Brain microvascular endothelial cell (primary cell): ENCODE results near the gene GTF3C1.

Experiments used
- DNase-seq: peaks from one replicate; pipeline ENCODE4 v3.0.0-alpha.2; 2020
- H3K27ac ChIP-seq: fragments of 250-450 bp; sonication (Bioruptor Pico); 2 replicates; pipeline ENCODE4 v1.5.1; 2020; ENCODE audit warnings: mild to moderate bottlenecking, moderate library complexity
- H3K27me3 ChIP-seq: fragments of 250-450 bp; sonication (Bioruptor Pico); replicated peaks from 2 replicates; pipeline ENCODE4 v1.5.1; 2020; ENCODE audit warnings: mild to moderate bottlenecking
- H3K36me3 ChIP-seq: fragments of 250-450 bp; sonication (Bioruptor Pico); replicated peaks from 2 replicates; pipeline ENCODE4 v1.5.1; 2020; ENCODE audit warnings: mild to moderate bottlenecking
- H3K4me3 ChIP-seq: 2 replicates; pipeline ENCODE4 v1.5.1; 2011; ENCODE audit warnings: low read depth, mild to moderate bottlenecking, control low read depth, low read length, moderate library complexity
- CTCF ChIP-seq: IDR thresholded peaks from 2 replicates; pipeline ENCODE4 v1.5.1; 2011; ENCODE audit warnings: low read depth, mild to moderate bottlenecking, moderate library complexity, low read length, control low read depth, inconsistent platforms; ENCODE audit errors: missing control alignments
- in situ Hi-C: cut with HindIII; loops from 2 replicates; pipeline ENCODE4 v1.10.0; 2017; ENCODE audit warnings: low sequenced_read_pairs, low pct_ligation_motif_present

GTF3C1 gene

GRCh38 chr16:27529962-27530361, 19.8 kb downstream of the GTF3C1 start:
- no peak overlapping the region for H3K4me3 ChIP-seq
- no peak for TF ChIP-seq CTCF
- H3K27ac ChIP-seq, result no peak overlapping the region
- peak; percentile 81 for DNase-seq
- peaks cover 68% of the 10 kb centered on the region for H3K36me3 ChIP-seq
- H3K27me3 ChIP-seq, result no peaks in the 10 kb centered on the region
- in situ Hi-C loops, result no loop called here

GRCh38 chr16:27528294-27528693, 21.4 kb downstream of the GTF3C1 start:
- H3K4me3 ChIP-seq, result no peak overlapping the region
- H3K36me3 ChIP-seq, result peaks cover 74% of the 10 kb centered on the region
- H3K27ac ChIP-seq, result no peak overlapping the region
- DNase-seq, result no peak
- in situ Hi-C loops, result no loop called here
- no peak for TF ChIP-seq CTCF
- H3K27me3 ChIP-seq, result no peaks in the 10 kb centered on the region

- in situ Hi-C loops, result no loop called here
- H3K27me3 ChIP-seq, result no peaks in the 10 kb centered on the region
- no peak overlapping the region for H3K27ac ChIP-seq
- peaks cover 68% of the 10 kb centered on the region for H3K36me3 ChIP-seq
- no peak for TF ChIP-seq CTCF
- DNase-seq, result no peak
- no peak overlapping the region for H3K4me3 ChIP-seq
These were observed 23.5 kb downstream of the GTF3C1 start for GRCh38 chr16:27526180-27526579.

GRCh38 chr16:27522173-27522707, 27.5 kb downstream of the GTF3C1 start:
- H3K4me3 ChIP-seq, result no peak overlapping the region
- in situ Hi-C loops, result no loop called here
- H3K27me3 ChIP-seq, result no peaks in the 10 kb centered on the region
- H3K27ac ChIP-seq, result no peak overlapping the region
- no peak for TF ChIP-seq CTCF
- DNase-seq, result no peak
- peaks cover 63% of the 10 kb centered on the region for H3K36me3 ChIP-seq

- Histone ChIP-seq H3K27ac (peak overlapping the region; percentile 7), H3K36me3 (peaks cover 56% of the 10 kb centered on the region), H3K4me3 (no peak overlapping the region), H3K27me3 (no peaks in the 10 kb centered on the region)
- in situ Hi-C loops, result no loop called here
- peak; percentile 40 for DNase-seq
- TF ChIP-seq CTCF, result no peak
These were observed 28.6 kb downstream of the GTF3C1 start for GRCh38 chr16:27520982-27521673.

GRCh38 chr16:27518226-27518625, 31.5 kb downstream of the GTF3C1 start:
- in situ Hi-C loops, result no loop called here
- no peak for TF ChIP-seq CTCF
- Histone ChIP-seq H3K36me3 (peaks cover 30% of the 10 kb centered on the region), H3K27ac (no peak overlapping the region), H3K4me3 (no peak overlapping the region), H3K27me3 (no peaks in the 10 kb centered on the region)
- DNase-seq, result no peak
